HG03159 (cell line): ENCODE results near the gene CHST15.

Source experiments
- ATAC-seq: cut with Tn5 transposase; IDR thresholded peaks from one replicate; pipeline ENCODE4 v1.9.1; 2021; ENCODE audit warnings: mild to moderate bottlenecking, moderate library complexity; ENCODE audit not compliant: unreplicated experiment

Gene CHST15

DNA sequence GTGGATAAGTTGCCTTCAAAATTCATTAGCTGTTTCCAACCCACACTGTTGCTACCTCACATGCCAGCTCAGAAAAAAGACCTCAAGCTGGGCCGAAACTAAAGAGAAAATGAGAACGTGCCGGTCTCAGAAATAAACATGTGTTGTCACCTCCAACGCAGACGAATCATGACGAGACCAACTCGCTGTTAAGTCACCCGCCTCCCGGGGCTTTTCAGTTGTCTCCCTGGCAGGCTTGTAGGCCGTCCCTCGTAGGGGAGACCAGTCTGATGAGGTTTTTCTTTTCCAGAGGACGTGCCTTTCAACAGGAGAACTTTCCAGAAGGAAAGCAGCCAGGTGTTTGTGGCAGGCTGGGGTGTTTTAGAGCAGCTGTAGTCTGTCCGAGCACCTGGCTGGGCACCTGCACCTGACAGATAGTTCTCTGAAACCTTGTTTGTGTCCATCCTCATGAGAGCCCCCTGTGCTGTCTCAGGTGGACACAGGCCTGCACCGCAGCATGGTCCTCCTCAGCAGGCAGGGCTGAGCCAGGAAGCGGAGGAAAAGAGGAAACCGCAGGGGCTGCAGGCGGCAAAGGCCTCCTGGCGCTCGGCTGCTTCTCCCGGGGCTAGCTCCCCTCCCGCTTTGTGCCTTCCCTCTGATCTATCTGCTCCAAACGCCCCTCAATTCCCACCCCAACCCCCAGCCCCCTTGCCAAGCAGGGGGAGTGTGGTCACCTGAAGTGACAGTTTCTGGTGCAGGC is 78.8 kb downstream of the CHST15 start:
- no peak for ATAC-seq

DNA sequence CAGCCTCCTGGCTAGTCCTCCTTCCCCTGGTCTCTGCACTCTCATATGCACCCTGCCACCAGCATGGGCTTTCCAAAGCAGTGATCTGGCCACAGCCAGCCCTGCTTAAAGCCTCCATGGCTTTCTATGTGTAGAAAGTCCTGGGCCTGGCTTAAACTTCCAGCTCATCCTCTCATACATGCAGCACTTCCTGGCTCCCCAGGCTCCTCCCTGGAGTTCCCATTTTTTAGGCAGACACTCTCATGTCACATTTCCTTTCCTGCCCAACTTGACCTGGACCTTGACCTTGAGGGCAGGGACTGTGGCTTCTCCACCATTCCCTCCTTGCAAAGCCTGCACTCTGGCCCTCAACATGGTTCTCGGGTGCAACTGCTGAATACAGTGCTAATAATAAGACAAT is 79.5 kb downstream of the CHST15 start:
- no peak for ATAC-seq

DNA sequence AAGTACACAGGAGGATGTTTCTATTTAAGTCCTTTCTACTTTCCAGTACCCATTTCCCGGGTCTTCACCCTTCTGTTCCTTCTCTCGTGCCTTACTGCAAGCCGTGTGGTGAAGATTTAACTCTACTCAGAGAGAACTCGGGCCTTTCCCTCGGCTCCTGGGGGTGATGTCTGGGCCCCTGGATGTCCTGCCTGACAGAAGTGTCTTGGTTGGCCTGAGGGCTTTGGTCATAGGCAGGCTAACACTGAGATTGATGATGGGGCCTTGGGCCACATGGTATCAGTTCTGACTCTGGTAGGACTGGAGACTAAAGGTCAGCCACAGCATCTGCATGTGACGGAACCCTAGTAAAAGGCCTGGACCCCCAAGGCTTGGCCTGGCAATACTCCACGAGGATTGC is 80.4 kb downstream of the CHST15 start:
- no peak for ATAC-seq

DNA sequence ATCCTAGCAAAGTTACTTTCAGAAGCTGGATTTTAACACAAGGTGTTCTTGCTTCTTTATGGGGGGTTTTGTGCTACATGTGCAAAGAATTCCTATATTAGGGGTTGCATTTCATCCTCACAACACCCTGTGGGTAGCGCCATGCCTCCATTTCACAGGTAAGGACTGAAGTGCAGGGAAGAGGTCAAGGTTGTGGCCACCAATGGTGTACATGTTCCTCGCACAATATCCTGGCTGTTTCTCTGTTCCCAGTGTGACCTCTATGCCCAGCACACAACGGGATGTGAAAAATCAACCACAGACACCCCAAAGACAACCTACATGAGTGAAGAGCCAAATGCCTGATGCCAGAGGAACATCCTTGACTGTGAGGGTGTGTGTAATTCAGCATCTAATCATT is 80.8 kb downstream of the CHST15 start:
- ATAC-seq = no peak

DNA sequence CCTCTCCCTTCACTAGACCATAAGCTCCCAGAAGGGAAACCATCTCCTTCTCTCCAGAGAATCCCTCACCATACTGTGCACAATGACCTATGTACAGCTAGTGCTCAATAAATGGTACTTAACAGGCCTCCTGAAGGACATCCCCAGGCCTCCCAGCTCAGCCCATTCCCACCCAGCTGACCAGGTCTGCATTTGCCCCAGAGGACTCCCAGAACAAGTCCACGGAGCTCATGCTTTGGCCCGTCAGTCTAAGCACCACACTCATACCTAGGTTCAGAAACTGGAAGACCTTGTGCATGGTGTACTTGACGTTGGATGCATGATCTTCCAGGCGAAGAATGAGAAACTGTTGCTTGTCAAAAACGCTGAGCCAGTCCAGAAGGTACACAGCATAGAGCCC is 81.3 kb downstream of the CHST15 start:
- no peak for ATAC-seq

DNA sequence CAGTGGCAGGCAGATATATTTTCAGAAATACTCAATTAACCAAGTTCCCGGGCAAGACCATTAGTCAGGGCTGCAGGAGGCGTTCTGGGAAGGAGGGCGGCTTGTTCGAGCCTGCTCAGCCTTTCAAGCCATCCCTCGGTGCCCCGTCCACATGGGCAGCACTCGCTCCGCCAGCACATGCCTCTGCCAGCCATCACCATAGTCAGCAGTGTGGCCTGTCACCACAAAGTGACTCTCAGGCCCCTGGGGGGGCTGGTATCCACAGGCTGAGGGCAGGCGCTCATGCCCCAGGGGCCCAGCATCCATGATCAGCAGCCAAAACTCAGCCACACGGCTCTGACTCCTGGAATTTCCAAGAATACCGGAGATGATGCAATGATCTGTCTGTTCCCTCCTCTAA is 81.9 kb downstream of the CHST15 start:
- no peak for ATAC-seq

DNA sequence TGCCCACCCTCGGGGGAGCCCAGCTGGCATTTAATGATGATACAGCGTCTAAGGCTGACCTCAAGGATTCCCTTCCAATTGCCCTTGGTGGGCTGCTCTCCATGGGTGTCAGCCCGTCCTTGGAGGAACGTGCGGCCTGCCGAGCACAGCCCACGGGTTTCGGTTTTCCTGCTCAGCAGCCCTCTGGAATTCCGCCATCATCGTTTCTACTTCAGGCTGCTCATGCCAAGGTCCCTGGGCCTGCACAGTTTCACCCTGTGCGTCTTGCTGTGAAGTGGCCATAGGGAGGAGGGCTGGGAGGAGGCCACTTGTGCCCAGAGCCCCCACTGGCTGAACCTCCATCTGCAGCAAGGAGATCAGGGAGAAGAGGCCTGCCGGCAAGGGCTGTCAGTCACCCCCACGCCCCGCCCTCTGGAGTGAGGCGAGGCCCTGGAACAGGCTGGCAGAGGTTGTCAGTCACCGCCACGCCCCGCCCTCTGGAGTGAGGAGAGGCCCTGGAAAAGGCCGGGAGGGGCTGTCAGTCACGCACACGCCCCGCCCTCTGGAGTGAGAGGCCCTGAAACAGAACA is 82.8 kb downstream of the CHST15 start:
- no peak for ATAC-seq

DNA sequence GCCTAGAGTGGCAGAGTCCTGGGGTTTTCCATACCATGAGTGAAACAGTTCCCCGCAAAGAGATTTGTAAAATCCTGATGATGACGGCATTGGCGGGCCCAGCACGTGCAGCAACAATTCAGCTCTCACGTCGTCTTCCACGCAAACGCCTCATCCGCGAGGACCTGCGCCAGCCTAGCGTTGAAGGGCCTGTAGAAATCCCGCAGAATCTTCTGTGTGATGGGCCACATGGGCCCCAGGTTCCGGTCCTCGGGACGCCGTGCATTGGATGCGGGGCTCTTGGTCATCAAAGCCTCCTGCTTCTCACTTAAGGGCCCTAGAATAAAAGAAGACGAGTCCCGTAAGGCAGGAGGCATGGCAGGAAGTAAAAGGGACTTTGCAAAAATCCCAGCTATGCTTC is 83.4 kb downstream of the CHST15 start:
- ATAC-seq = no peak

DNA sequence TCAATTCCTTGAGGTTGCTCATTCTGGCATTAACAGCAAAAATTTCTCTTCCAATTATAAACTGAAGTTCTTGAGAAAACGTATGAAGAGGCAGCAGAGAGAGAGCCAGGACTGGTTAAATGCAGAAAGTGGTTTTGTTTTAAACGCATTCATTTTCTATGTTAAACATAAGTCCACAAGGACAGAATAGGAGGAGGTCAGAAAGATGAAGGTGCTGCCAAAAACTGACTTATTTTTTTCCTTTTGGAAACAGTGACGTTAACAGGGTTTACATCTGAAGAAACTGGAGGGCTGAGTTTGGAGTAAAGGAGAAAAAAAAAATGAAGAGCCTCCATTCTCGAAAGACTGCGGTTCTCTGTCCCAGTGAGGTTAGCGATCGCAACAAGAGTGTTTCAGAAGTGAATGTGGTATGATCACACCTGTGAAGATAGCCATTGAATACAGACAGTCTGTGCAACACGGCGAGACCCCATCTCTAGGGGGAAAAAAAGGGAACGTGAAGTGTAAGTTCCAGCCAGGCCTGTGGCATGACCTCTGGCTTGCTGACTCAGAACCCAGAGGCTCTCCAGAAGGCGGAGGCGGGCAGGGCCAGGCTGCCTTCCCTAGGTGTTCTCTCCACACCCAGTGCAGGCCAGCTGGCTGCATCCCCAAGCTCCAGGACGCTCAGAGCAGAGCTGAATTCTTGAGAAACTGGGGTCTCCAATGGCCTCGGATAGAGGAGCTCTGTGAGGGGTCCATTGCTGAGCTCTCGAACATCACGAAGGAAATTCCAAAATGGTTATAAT is 84.0 kb downstream of the CHST15 start:
- ATAC-seq = no peak

DNA sequence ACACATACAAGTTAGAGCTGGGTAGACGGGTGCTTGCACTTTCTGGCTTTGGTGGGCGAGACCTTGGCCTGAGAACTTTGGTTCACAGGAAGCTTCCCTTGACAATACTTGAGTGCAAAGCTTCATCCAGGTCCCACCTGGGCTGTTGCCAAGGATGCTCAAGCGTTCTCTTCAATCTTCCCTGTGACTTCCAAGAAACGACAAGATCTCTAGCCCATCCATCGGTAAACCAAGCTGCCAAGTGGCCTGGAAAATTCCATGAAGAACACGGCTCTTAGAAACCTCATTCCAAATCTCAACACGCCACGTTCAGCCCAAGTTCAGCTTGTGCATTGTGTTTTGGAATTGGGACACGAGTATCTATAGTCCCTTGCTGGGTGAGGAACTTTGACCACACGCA is 84.7 kb downstream of the CHST15 start:
- no peak for ATAC-seq

DNA sequence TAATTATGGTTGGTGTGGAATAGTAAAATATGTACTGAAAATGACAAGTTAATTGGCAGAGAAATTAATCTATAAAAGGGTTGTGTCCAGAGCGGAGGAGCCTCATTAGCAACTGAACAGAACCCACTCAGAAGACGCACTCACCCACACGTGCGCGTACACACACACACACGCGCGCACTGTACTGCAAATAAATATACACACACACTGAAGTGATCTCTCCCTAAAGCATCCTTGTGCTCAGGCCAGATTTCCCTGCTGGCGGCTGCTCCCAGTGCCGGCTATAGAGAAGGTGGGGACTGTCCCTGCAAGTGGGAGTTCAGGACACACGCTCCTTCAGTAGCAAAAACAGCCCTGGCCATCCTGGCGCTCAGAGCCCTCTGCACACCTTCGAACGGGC is 85.2 kb downstream of the CHST15 start:
- ATAC-seq = no peak

DNA sequence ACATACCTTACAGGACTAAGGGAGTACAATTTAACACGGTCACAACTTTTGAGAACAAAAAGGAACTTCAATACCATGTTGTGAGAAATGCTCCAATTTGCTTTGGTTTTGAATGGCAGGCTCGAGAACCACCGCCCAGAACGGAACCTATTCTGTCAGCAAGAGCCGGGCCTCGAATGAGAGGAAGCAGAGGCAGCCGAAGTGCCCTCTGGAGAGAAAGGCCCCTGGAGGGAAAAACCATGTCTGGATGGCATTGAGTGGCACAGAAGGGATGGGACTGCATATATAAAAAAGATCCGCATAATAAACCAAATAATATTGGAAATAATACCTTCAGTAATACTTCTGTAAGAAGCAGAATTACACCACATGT is 85.6 kb downstream of the CHST15 start:
- no peak for ATAC-seq

DNA sequence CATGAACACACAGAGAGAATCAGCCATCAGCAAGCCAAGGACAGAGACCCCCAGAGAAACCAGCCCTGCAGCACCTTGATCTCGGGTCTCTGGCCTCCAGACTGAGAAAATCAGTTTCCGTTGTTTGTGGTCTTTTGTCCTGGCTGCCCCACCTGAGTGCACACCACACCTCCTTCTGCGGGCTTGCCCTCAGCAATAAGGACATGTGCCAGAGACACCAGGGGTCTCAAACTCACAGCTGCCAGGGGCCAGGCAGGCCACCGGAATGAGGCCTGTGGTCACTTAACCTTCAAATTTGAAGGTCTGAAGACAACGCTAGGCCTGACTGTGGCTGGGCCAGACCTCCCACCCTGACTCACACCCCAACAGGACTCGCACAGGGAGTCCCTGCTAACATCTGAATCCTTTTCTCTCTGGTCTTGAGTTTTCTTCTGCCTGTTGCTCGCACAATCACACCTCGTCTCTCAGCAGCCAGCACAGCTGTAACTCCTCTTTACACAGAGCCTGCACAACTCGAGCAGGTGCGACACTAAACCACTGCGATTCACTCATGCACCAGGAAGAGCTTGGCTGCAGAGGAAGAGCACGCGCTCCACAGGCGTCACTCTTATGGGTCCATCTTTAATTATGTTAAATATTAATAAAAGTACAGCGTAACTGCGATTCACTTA is 86.2 kb downstream of the CHST15 start:
- ATAC-seq = no peak

DNA sequence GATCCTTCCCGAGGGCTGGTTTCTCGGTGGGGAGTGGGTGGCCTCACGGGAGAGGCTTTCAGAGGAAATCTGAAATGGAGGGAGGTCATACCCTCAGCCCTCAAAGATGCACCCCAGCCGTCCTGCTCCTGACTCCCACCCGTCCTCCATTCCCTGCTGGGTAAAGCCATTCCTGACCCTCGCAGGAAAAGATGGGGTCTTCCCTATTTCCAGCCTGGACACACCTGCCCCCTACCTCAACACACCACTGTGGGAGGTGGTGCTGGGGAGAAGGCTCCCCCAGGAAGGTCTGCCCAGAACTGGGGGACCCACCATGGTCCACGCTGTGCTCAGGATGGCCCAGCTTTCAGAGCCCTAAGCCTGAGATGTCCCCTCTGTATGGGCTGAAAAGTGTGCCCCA is 86.9 kb downstream of the CHST15 start:
- no peak for ATAC-seq

DNA sequence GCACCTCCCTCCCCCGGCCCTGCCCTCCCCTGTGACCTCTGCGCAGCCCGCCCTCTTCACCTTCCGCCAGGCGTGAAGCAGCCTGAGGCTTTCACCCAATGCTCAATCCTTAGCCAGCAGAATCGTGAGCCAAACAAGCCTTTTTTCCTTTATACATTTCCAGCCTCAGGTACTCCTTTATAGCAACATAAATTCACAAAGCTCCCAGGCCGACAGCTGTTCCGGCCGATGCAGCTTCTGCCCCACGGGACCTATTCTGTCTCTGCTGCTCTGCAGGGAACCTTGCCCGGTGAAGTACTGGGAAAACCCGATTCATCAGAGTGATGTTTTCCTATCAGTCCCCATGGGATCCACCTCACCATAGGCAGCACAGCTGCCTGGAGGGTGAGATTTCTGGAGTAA is 87.4 kb downstream of the CHST15 start:
- ATAC-seq = no peak

DNA sequence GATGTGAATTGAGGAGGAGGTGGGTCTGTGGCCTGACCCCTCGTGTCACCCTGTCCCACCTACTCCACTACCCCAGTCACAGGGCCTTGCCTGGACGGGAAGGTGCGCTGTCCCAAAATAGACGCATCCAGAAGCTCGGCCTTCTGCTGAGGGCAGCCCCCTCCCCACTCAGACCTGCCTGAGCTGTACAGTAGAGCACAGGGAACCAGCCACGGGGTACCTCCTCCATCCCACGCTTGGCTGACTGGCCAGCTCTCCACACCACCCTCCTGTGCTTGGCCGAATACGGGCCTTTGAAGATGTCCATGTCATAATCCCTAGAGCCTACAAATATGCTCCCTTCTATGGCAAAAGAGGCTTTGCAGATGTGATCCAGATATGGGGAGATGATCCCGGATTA is 88.3 kb downstream of the CHST15 start:
- no peak for ATAC-seq

DNA sequence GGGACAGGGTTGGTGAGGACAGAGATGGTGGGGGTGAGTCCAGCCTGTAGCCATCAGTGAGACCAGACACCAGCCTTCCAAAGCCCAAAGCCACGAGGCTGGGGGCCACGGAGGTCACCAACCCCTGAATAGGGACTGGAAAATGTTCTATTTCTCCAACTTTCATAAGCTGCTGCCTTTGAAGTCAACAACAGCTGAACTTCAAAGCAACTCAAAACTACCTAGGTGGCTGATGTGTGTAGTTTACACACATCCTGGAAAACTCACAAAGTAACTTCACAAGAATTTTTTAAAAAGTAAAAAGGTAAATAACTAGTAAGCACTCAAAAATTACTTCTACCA is 88.8 kb downstream of the CHST15 start:
- ATAC-seq = no peak

DNA sequence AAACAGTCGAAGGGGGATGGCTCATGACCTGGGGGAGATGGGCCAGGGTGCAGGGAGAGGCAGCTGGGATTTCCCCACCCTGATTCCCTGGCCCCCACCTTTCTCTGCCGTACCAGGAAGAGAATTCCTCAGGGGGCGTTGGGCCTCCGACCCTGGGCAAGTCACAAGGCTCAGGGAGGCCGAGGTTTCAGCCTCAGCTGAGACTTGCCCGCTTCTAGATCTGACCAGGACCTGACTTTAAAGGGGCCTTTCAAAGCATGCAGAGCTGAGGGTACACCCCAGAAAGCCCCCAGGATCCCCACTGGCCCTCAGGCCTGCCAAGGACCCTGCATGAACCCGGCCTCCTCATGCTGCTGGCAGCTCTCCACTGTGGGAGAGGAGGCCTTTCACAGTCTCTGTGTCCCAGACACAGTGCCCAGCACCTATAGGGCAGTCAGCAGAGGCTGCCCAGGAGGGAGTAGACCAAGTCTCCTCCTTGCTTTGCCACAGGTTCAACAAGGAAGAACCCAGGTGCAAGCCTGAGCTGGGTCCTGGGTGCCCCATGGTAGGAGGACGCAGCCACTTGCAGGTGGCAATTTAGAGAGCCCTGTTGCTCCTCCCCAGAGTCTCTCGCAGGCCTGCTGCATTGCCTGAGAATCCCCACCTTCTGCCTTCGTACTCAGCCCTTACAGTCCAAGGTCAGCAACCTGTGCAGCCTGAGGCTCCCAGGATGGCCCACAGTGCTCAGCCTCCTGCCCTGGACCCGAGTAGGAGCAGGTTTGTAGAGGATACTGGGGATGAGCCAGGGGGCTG is 89.3 kb downstream of the CHST15 start:
- no peak for ATAC-seq

DNA sequence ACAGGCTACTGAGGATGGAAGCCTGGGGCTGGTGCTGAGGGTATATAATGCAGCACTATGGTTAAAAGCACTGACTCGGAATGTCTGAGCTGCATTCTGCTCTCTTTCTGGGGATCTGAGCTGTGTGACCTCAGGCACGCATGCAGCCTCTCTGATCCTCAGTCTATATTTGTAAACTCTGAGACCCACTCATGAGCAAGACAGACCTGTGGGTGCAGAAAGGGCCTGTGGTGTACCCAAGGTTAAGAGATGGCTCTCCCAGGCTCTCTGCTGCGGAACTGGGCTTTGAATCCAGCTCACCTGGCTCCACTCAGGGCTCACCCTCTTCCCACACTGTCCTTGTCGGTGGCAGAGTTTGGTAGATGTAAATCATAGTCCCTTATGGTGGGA is 89.9 kb downstream of the CHST15 start:
- ATAC-seq = no peak

DNA sequence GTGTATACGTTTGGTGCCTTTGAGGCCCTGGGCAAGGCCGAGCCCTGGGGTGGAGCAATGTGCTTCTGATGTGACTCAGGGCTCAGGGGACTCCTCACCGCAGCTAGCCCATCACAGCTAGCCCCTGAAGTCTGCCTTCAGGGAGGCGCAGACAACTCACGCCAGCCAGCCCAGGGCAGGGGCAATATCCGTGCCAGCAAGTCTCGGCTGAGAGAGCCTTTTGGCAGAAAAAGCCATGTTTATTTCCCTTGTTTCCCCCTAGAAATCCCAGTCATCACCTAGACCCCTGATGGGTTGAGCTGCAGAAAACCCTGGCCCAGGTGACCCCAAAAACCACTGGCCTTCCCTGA is 90.4 kb downstream of the CHST15 start:
- ATAC-seq = no peak

DNA sequence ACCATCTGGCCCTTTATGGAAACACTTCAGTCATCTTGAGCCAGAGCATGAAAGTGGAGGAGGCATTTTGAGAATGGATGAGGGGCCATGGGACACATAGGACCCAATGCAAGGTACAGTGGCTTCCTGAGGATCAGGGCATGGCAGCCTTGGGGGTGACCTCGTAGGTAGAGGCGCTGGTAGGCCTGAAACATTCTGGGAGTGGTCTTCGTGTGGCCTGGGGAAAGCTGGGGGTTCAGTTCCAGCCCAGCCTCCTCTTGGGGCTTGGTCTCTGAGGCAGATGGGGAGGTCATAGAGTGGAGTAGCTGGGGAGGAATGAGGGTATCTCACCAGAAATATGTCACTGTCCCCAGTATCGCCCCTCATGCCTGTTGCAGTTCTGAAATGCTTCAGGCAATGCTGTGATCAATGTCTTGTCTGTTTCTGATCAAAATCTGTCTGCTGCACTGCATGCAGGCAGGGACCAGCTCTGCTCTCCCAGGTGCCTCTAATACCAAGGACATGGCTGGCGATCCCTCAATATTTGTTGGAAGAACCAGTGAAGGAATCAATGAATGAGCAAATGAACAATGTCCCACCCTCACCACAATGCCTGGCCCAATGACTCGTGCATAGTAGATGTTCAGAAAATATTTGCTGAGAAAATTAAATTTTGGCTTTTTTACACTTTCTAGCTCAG is 90.9 kb downstream of the CHST15 start:
- no peak for ATAC-seq
